IMR-90 (cell line): Measurements from ENCODE around the gene CYP4V2. TPM values are rescaled to one million over a fixed set of nuclear protein-coding genes. Genes with fewer than 3 reads are reported as not detected.
A peak's percentile ranks its signal among the peaks of the same experiment; 100 is the strongest.

Experiments used
- ATAC-seq: fragments of 200-7000 bp; cut with Tn5 transposase; 2 replicates; pipeline ENCODE4 v1.9.1; 2020; ENCODE audit warnings: low read depth, mild to moderate bottlenecking, moderate library complexity
- BruUV-seq: library from RNA; stranded (reverse); fragments of 400-500 nt; replicated peaks from 2 replicates; lab custom pipeline; 2021; lab: Mats Ljungman, UMichigan
- CTCF ChIA-PET: fragments of 300-600 bp; formaldehyde crosslinking; extraction: SDS; loops from one replicate; lab custom pipeline; 2021; ENCODE audit warnings: antibody characterized with exemption; lab: Yijun Ruan, JAX
- POLR2A ChIA-PET: fragments of 300-600 bp; sonication (Branson Sonifier 250); formaldehyde crosslinking; loops from one replicate; lab custom pipeline; 2022; ENCODE audit warnings: antibody characterized with exemption; ENCODE audit not compliant: unreplicated experiment; lab: Charles Lee
- DNase-seq: peaks from one replicate; pipeline ENCODE4 v3.0.0; 2013
- H2AFZ ChIP-seq: replicated peaks from 2 replicates; pipeline ENCODE3; 2013; ENCODE audit warnings: low read length, mild to moderate bottlenecking; ENCODE audit not compliant: poor library complexity
- H2AK5ac ChIP-seq: 2 replicates; pipeline ENCODE4 v1.6.1; 2013; ENCODE audit warnings: low read depth, low read length, inconsistent platforms
- H2AK9ac ChIP-seq: replicated peaks from 2 replicates; pipeline ENCODE3; 2013; ENCODE audit warnings: mild to moderate bottlenecking, low read depth, low read length, moderate library complexity; ENCODE audit not compliant: poor library complexity
- H2BK120ac ChIP-seq: 2 replicates; pipeline ENCODE4 v1.6.1; 2013; ENCODE audit warnings: low read depth, low read length, inconsistent platforms
- H2BK15ac ChIP-seq: 3 replicates; pipeline ENCODE4 v1.6.1; 2013; ENCODE audit warnings: low read depth, low read length, inconsistent platforms
- H2BK20ac ChIP-seq: 2 replicates; pipeline ENCODE4 v1.6.1; 2013; ENCODE audit warnings: low read depth, mild to moderate bottlenecking, inconsistent platforms, low read length, moderate library complexity
- H2BK5ac ChIP-seq: 2 replicates; pipeline ENCODE4 v1.6.1; 2013; ENCODE audit warnings: mild to moderate bottlenecking, low read depth, low read length, inconsistent platforms; ENCODE audit not compliant: poor library complexity, severe bottlenecking
- H3K14ac ChIP-seq: replicated peaks from 2 replicates; pipeline ENCODE4 v1.6.1; 2013; ENCODE audit warnings: low read depth, low read length, inconsistent platforms
- H3K18ac ChIP-seq: 2 replicates; pipeline ENCODE4 v1.6.1; 2013; ENCODE audit warnings: low read depth, low read length, control low read depth
- H3K23ac ChIP-seq: 2 replicates; pipeline ENCODE4 v1.6.1; 2013; ENCODE audit warnings: low read depth, low read length, inconsistent platforms
- H3K27ac ChIP-seq: 2 replicates; pipeline ENCODE4 v1.5.1; 2013; ENCODE audit warnings: mild to moderate bottlenecking, control low read depth, low read length; ENCODE audit not compliant: insufficient read depth
- H3K27me3 ChIP-seq: 2 replicates; pipeline ENCODE4 v1.6.1; 2013; ENCODE audit warnings: low read length; ENCODE audit not compliant: control insufficient read depth, insufficient read depth
- H3K36me3 ChIP-seq: 2 replicates; pipeline ENCODE4 v1.6.1; 2013; ENCODE audit warnings: low read length, mixed read lengths; ENCODE audit not compliant: control insufficient read depth, insufficient read depth
- H3K4ac ChIP-seq: 2 replicates; pipeline ENCODE4 v1.6.1; 2013; ENCODE audit warnings: low read depth, low read length, inconsistent platforms
- H3K4me1 ChIP-seq: 2 replicates; pipeline ENCODE4 v1.6.1; 2013; ENCODE audit warnings: low read length, mixed read lengths; ENCODE audit not compliant: control insufficient read depth, insufficient read depth
- H3K4me2 ChIP-seq: 2 replicates; pipeline ENCODE4 v1.6.1; 2013; ENCODE audit warnings: low read depth, mild to moderate bottlenecking, control low read depth, low read length, moderate library complexity
- H3K4me3 ChIP-seq: 2 replicates; pipeline ENCODE4 v1.5.1; 2013; ENCODE audit warnings: low read depth, mild to moderate bottlenecking, control low read depth, low read length, moderate library complexity; ENCODE audit not compliant: insufficient read depth
- H3K56ac ChIP-seq: 2 replicates; pipeline ENCODE4 v1.6.1; 2013; ENCODE audit warnings: low read length, inconsistent platforms; ENCODE audit not compliant: insufficient read depth; ENCODE audit errors: extremely low read depth
- H3K79me1 ChIP-seq, 2 experiments: 2 replicates each; pipeline ENCODE4 v1.6.1; 2013; ENCODE audit warnings: low read length in 2 of 2, inconsistent platforms in 1 of 2, low read depth in 1 of 2
- H3K9ac ChIP-seq: 2 replicates; pipeline ENCODE4 v1.6.1; 2013; ENCODE audit warnings: low read depth, low read length, control low read depth
- H3K9me1 ChIP-seq: 2 replicates; pipeline ENCODE4 v1.6.1; 2013; ENCODE audit warnings: low read length, inconsistent platforms; ENCODE audit not compliant: insufficient read depth
- H3K9me3 ChIP-seq: 2 replicates; pipeline ENCODE4 v1.6.1; 2013; ENCODE audit warnings: low read length; ENCODE audit not compliant: control insufficient read depth, insufficient read depth
- H4K20me1 ChIP-seq: 2 replicates; pipeline ENCODE4 v1.6.1; 2013; ENCODE audit warnings: low read length, inconsistent platforms; ENCODE audit not compliant: insufficient read depth
- H4K5ac ChIP-seq: 2 replicates; pipeline ENCODE4 v1.6.1; 2013; ENCODE audit warnings: mild to moderate bottlenecking, low read depth, low read length, control low read depth
- H4K8ac ChIP-seq, 2 experiments: 2 replicates each; pipeline ENCODE4 v1.6.1; 2013; ENCODE audit warnings: low read depth in 2 of 2, low read length in 2 of 2, control low read depth in 1 of 2, inconsistent platforms in 1 of 2
- H4K91ac ChIP-seq: 2 replicates; pipeline ENCODE4 v1.6.1; 2013; ENCODE audit warnings: low read depth, low read length, inconsistent platforms; ENCODE audit not compliant: insufficient read depth
- BHLHE40 ChIP-seq: fragments of 150-350 bp; IDR thresholded peaks from 2 replicates; pipeline ENCODE4 v1.6.1; 2016; ENCODE audit warnings: mild to moderate bottlenecking, low read depth, low read length
- CEBPB ChIP-seq: IDR thresholded peaks from 2 replicates; pipeline ENCODE4 v1.6.1; 2012; ENCODE audit warnings: low read depth, low read length, improper control_type of control experiment
- CHD1 ChIP-seq: IDR thresholded peaks from 2 replicates; pipeline ENCODE4 v1.6.1; 2012; ENCODE audit warnings: low read depth, low read length, improper control_type of control experiment
- CTCF ChIP-seq: conservative IDR thresholded peaks from 2 replicates; pipeline ENCODE4 v1.5.1; 2012; ENCODE audit warnings: mild to moderate bottlenecking, low read depth, low read length, improper control_type of control experiment
- ELK1 ChIP-seq: fragments of 150-350 bp; IDR thresholded peaks from 2 replicates; pipeline ENCODE4 v1.6.1; 2016; ENCODE audit warnings: low read depth, mild to moderate bottlenecking, low read length, moderate library complexity, borderline replicate concordance
- FOS ChIP-seq: fragments of 150-350 bp; IDR thresholded peaks from 2 replicates; pipeline ENCODE4 v1.6.1; 2016; ENCODE audit warnings: low read depth, low read length
- MAFK ChIP-seq: IDR thresholded peaks from 2 replicates; pipeline ENCODE4 v1.6.1; 2012; ENCODE audit warnings: low read depth, low read length, improper control_type of control experiment
- MAZ ChIP-seq: IDR thresholded peaks from 2 replicates; pipeline ENCODE4 v1.6.1; 2012; ENCODE audit warnings: low read depth, mild to moderate bottlenecking, low read length, improper control_type of control experiment, moderate library complexity, borderline replicate concordance
- MXI1 ChIP-seq: IDR thresholded peaks from 2 replicates; pipeline ENCODE4 v1.6.1; 2012; ENCODE audit warnings: low read depth, mild to moderate bottlenecking, low read length, moderate library complexity, borderline replicate concordance
- NFE2L2 ChIP-seq: fragments of 150-350 bp; IDR thresholded peaks from 2 replicates; pipeline ENCODE4 v1.6.1; 2016; ENCODE audit warnings: low read depth, mild to moderate bottlenecking, low read length
- POLR2A ChIP-seq: IDR thresholded peaks from 2 replicates; pipeline ENCODE4 v1.6.1; 2012; ENCODE audit warnings: mild to moderate bottlenecking, low read depth, low read length
- RAD21 ChIP-seq: IDR thresholded peaks from 2 replicates; pipeline ENCODE4 v1.6.1; 2012; ENCODE audit warnings: low read length, improper control_type of control experiment
- RCOR1 ChIP-seq: IDR thresholded peaks from 2 replicates; pipeline ENCODE4 v1.6.1; 2012; ENCODE audit warnings: mild to moderate bottlenecking, low read length, improper control_type of control experiment; ENCODE audit not compliant: insufficient replicate concordance
- RFX5 ChIP-seq: IDR thresholded peaks from 2 replicates; pipeline ENCODE4 v1.8.0; 2012; ENCODE audit warnings: low read depth, mild to moderate bottlenecking, low read length, moderate library complexity
- SMC3 ChIP-seq: fragments of 150-350 bp; IDR thresholded peaks from 2 replicates; pipeline ENCODE4 v1.6.1; 2016; ENCODE audit warnings: low read depth, mild to moderate bottlenecking, antibody characterized with exemption, low read length, moderate library complexity
- USF2 ChIP-seq: fragments of 150-350 bp; IDR thresholded peaks from 2 replicates; pipeline ENCODE4 v1.6.1; 2017; ENCODE audit warnings: mild to moderate bottlenecking, antibody characterized with exemption, low read length, low read depth
- WGBS, 2 experiments: methylation state at CpG; one replicate each; pipeline versions ENCODE4 v1.1.5 to v1.1.7; 2013; ENCODE audit warnings: missing lambda C conversion rate in 2 of 2; ENCODE audit not compliant: insufficient read length in 1 of 2; ENCODE audit errors: extremely low coverage in 2 of 2; 5-methylcytosine and 5-hydroxymethylcytosine counted together
- dilution Hi-C: fragments of 300-500 bp; cut with HindIII; formaldehyde crosslinking; loops from one replicate; pipeline ENCODE4 v1.14.3; 2018; ENCODE audit warnings: low sequenced_read_pairs; ENCODE audit not compliant: unreplicated experiment
- in situ Hi-C: fragments of 300-500 bp; cut with MboI; formaldehyde crosslinking; loops from 3 replicates; pipeline ENCODE4 v1.14.3; 2019; ENCODE audit warnings: low sequenced_read_pairs, inconsistent platforms, mixed read lengths
- intact Hi-C: fragments of 100-400 bp; cut with micrococcal nuclease; formaldehyde crosslinking; loops from 2 replicates; pipeline ENCODE4 v1.10.0; 2022
- polyA plus RNA-seq, 3 experiments: library from polyadenylated mRNA; depleted of rRNA; stranded (reverse); fragments of >200 nt; gene quantifications; 2 replicates each; pipeline ENCODE4 v1.2.3, GENCODE V29; 2012; ENCODE audit warnings: low replicate concordance in 1 of 3
- total RNA-seq: library from RNA; depleted of rRNA; stranded (reverse); fragments of >200 nt; gene quantifications from 2 replicates; pipeline ENCODE4 v1.2.3, GENCODE V29; 2012

CYP4V2 gene
- total and polyA plus RNA-seq, 2 of the 4 experiments (the other 2 are of a cell fraction): 3.9 to 4.1 TPM

GRCh38 chr4:186204686-186205085, 13.3 kb downstream of the CYP4V2 start:
- 86% methylated on average over 12 of the region's 13 CpGs; no CpG with 5 or more reads in 1 of the 2 experiments for WGBS, 2 experiments
- peaks cover 4% of the 10 kb centered on the region; the same call in 1 of the 2 replicates for H3K9me1 ChIP-seq
- ChIA-PET CTCF (interaction anchor here (0.6 kb wide), 1 partner anchor 970 kb away, joined by 3 read pairs; no protein-coding TSS in a partner anchor), POLR2A (no interaction called here)
- H3K4me1 ChIP-seq: no peaks in the 10 kb centered on the region; the same call in 1 of the 2 replicates
- no peaks in the 10 kb centered on the region for H4K20me1 ChIP-seq
- DNase-seq (no peak), ATAC-seq (no peak)
- H3K27ac ChIP-seq: no peak overlapping the region
- H3K36me3 ChIP-seq: peaks cover 2% of the 10 kb centered on the region; the same call in 1 of the 2 replicates
- H3K9me3 ChIP-seq: peaks cover 3% of the 10 kb centered on the region; the same call in 1 of the 2 replicates
- no TSS peak for BruUV-seq
- peak overlapping the region; percentile 77 for H3K4me2 ChIP-seq
- no peak overlapping the region; the same call in 1 of the 2 replicates for H3K18ac ChIP-seq
- in situ Hi-C loops: no loop called here
- H4K91ac ChIP-seq: peak overlapping the region; percentile 24; the same call in 1 of the 2 replicates
- H3K56ac ChIP-seq: no peak overlapping the region
- no peak for TF ChIP-seq ELK1
- TF ChIP-seq MXI1: no peak
- TF ChIP-seq FOS: no peak
- TF ChIP-seq RCOR1: no peak
- no peak for TF ChIP-seq CTCF
- no peak for TF ChIP-seq RAD21
- no peak for TF ChIP-seq CEBPB
- TF ChIP-seq NFE2L2: no peak
- TF ChIP-seq USF2: no peak
- TF ChIP-seq CHD1: no peak
- no peak for TF ChIP-seq BHLHE40
- TF ChIP-seq MAZ: no peak
- TF ChIP-seq MAFK: no peak
- no peak for TF ChIP-seq POLR2A
- TF ChIP-seq SMC3: no peak
- TF ChIP-seq RFX5: no peak
- peak overlapping the region; percentile 71 to 85 for H4K8ac ChIP-seq
- H2AK9ac ChIP-seq: peak overlapping the region; percentile 38
- H2BK5ac ChIP-seq: no peak overlapping the region
- no peak overlapping the region for H2BK20ac ChIP-seq
- no peaks in the 10 kb centered on the region for H3K79me1 ChIP-seq
- H2AK5ac ChIP-seq: no peak overlapping the region; the same call in 1 of the 2 replicates
- intact Hi-C loops: no loop called here
- H4K5ac ChIP-seq: peak overlapping the region; percentile 60
- H2BK120ac ChIP-seq: no peak overlapping the region
- H3K4ac ChIP-seq: peak overlapping the region; percentile 52; the same call in 1 of the 2 replicates
- H3K14ac ChIP-seq: 0 out of 2 replicates have a peak overlapping the region, but pooled peaks have one; percentile 36
- H2BK15ac ChIP-seq: no peak overlapping the region
- dilution Hi-C loops: no loop called here
- 0 out of 2 replicates have a peak overlapping the region, but pooled peaks have one; percentile 44 for H3K23ac ChIP-seq
- peak overlapping the region; percentile 53 for H3K4me3 ChIP-seq
- peak overlapping the region; percentile 76 for H2AFZ ChIP-seq
- no peaks in the 10 kb centered on the region for H3K27me3 ChIP-seq
- peak overlapping the region; percentile 35 for H3K9ac ChIP-seq
